CD4-positive, CD25-positive, alpha-beta regulatory T cell (primary cell): ENCODE measurements around the gene UGT1A8. TPM values are rescaled to one million over a fixed set of nuclear protein-coding genes. Genes with fewer than 3 reads are reported as not detected.

Source experiments
- ATAC-seq, 2 donors: fragments of 150-1000 bp; cut with Tn5 transposase; one replicate each; pipeline ENCODE4 v1.10.0; 2021; ENCODE audit warnings: low read depth in 2 of 2, moderate number of reproducible peaks in 2 of 2, moderate library complexity in 1 of 2
- DNase-seq, 3 donors: peaks; one replicate each; pipeline versions ENCODE4 v3.0.0 to v3.0.0-alpha.2; 2012 to 2022; ENCODE audit warnings: mixed read lengths in 1 of 3
- H3K27ac ChIP-seq: one replicate; pipeline ENCODE4 v1.7.0; 2013; ENCODE audit warnings: mild to moderate bottlenecking, low read length; ENCODE audit not compliant: insufficient read depth, poor library complexity, severe bottlenecking
- H3K27me3 ChIP-seq: one replicate; pipeline ENCODE4 v1.7.0; 2013; ENCODE audit warnings: low read length; ENCODE audit not compliant: control insufficient read depth, insufficient read depth
- H3K36me3 ChIP-seq: one replicate; pipeline ENCODE4 v1.7.0; 2013; ENCODE audit warnings: mild to moderate bottlenecking, low read length, moderate library complexity; ENCODE audit not compliant: control insufficient read depth, insufficient read depth
- H3K4me1 ChIP-seq: 2 replicates; pipeline ENCODE4 v1.7.0; 2013; ENCODE audit warnings: mild to moderate bottlenecking, low read length; ENCODE audit not compliant: insufficient read depth, control insufficient read depth, poor library complexity, severe bottlenecking
- H3K4me3 ChIP-seq: one replicate; pipeline ENCODE4 v1.7.0; 2013; ENCODE audit warnings: low read depth, mild to moderate bottlenecking, low read length, moderate library complexity
- H3K9me3 ChIP-seq, 2 experiments: 1 replicate in 1 of 2; 2 replicates in 1 of 2; pipeline ENCODE4 v1.7.0; 2013; ENCODE audit warnings: low read length in 2 of 2, mild to moderate bottlenecking in 1 of 2, moderate library complexity in 1 of 2; ENCODE audit not compliant: control insufficient read depth in 2 of 2
- H3K27ac Mint-ChIP-seq, 3 donors: one replicate each; pipeline ENCODE4 v1.8.0; 2020 to 2022; ENCODE audit warnings: mild to moderate bottlenecking in 3 of 3, mixed read lengths in 3 of 3, moderate library complexity in 2 of 3
- H3K27me3 Mint-ChIP-seq: one replicate; pipeline ENCODE4 v1.8.0; 2022; ENCODE audit warnings: mild to moderate bottlenecking, mixed read lengths
- H3K36me3 Mint-ChIP-seq: one replicate; pipeline ENCODE4 v1.8.0; 2020; ENCODE audit warnings: mixed read lengths
- H3K4me1 Mint-ChIP-seq, 4 donors: one replicate each; pipeline ENCODE4 v1.8.0; 2020 to 2022; ENCODE audit warnings: mixed read lengths in 4 of 4, mild to moderate bottlenecking in 1 of 4
- H3K4me3 Mint-ChIP-seq, 4 donors: one replicate each; pipeline ENCODE4 v1.8.0; 2020 to 2022; ENCODE audit warnings: mild to moderate bottlenecking in 4 of 4, mixed read lengths in 4 of 4, moderate library complexity in 3 of 4
- H3K9me3 Mint-ChIP-seq, 7 donors: one replicate each; pipeline ENCODE4 v1.8.0; 2020 to 2022; ENCODE audit warnings: mixed read lengths in 7 of 7, mild to moderate bottlenecking in 3 of 7, moderate library complexity in 2 of 7
- polyA plus RNA-seq, 4 donors: library from polyadenylated mRNA; unstranded; fragments of 300-500 nt; fragmentation: Illumina TruSeq; gene quantifications; one replicate each; pipeline ENCODE4 v1.2.3, GENCODE V29; 2021
- total RNA-seq: library from RNA; stranded (reverse); gene quantifications from one replicate; pipeline ENCODE4 v1.2.3, GENCODE V29; 2022

Gene UGT1A8
- total and polyA plus RNA-seq, 5 donors from 2014 or later = not detected

- DNase-seq = no peak
- Histone ChIP-seq H3K27ac (no peak overlapping the region), H3K4me1 (no peaks in the 10 kb centered on the region), H3K4me3 (no peak overlapping the region), H3K36me3 (no peaks in the 10 kb centered on the region), H3K27me3 (peaks cover 11% of the 10 kb centered on the region), H3K9me3 (no peaks in the 10 kb centered on the region)
- no peak overlapping the region for H3K27ac Mint-ChIP-seq
- H3K27me3 Mint-ChIP-seq = peaks cover 25% of the 10 kb centered on the region
- no peaks in the 10 kb centered on the region for H3K36me3 Mint-ChIP-seq
- no peaks in the 10 kb centered on the region for H3K4me1 Mint-ChIP-seq
- peaks cover 0 to 2% (median 2%) of the 10 kb centered on the region in 7 donors for H3K9me3 Mint-ChIP-seq
- no peak for ATAC-seq
- H3K4me3 Mint-ChIP-seq = no peak overlapping the region
These were observed 143.8 kb downstream of the UGT1A8 start for GRCh38 chr2:233761040-233761769.

- H3K4me3 ChIP-seq = no peak overlapping the region
- H3K4me1 ChIP-seq = no peaks in the 10 kb centered on the region
- no peak overlapping the region for H3K27ac Mint-ChIP-seq
- H3K36me3 ChIP-seq = no peaks in the 10 kb centered on the region
- H3K9me3 Mint-ChIP-seq = peaks cover 0 to 2% (median 2%) of the 10 kb centered on the region in 7 donors
- peaks cover 26% of the 10 kb centered on the region for H3K27me3 Mint-ChIP-seq
- H3K9me3 ChIP-seq = no peaks in the 10 kb centered on the region
- H3K36me3 Mint-ChIP-seq = no peaks in the 10 kb centered on the region
- no peaks in the 10 kb centered on the region for H3K4me1 Mint-ChIP-seq
- DNase-seq (no peak), ATAC-seq (no peak)
- no peak overlapping the region for H3K27ac ChIP-seq
- H3K27me3 ChIP-seq = peaks cover 11% of the 10 kb centered on the region
- no peak overlapping the region for H3K4me3 Mint-ChIP-seq
These were observed 146.8 kb downstream of the UGT1A8 start for GRCh38 chr2:233764264-233764663.

- ATAC-seq = no peak
- H3K27me3 Mint-ChIP-seq = peaks cover 26% of the 10 kb centered on the region
These were observed 147.3 kb downstream of the UGT1A8 start for GRCh38 chr2:233764761-233765160.

DNA sequence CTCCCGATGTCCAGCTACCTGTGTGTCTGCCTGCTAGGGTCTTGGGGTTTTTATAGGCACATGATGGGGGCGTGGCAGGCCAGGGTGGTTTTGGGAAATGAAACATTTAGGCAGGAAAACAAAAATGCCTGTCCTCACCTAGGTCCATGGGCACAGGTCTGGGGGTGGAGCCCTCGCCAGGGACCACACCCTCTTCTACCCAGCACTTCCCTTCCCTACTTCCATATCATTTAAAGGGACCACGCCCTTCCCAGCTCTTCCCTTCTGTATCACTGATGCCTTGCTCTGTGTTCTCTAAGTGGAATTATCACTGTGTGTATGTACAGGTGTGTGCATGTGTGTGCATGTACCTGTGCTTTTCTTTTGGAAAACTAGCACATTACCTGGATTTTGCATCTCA, 149.0 kb downstream of the UGT1A8 start:
- Histone ChIP-seq H3K9me3 (no peaks in the 10 kb centered on the region), H3K4me1 (no peaks in the 10 kb centered on the region), H3K4me3 (no peak overlapping the region), H3K36me3 (no peaks in the 10 kb centered on the region), H3K27me3 (peaks cover 13% of the 10 kb centered on the region), H3K27ac (no peak overlapping the region)
- Mint-ChIP-seq H3K27ac (no peak overlapping the region), H3K4me3 (no peak overlapping the region), H3K27me3 (peaks cover 31% of the 10 kb centered on the region), H3K36me3 (no peaks in the 10 kb centered on the region), H3K9me3 (peaks cover 0 to 4% (median 0%) of the 10 kb centered on the region in 7 donors), H3K4me1 (no peaks in the 10 kb centered on the region)
- no peak for ATAC-seq
- no peak for DNase-seq

More at GRCh38 chr2:233764761-233765160, 147.3 kb downstream of the UGT1A8 start:
- no peaks in the 10 kb centered on the region for H3K4me1 ChIP-seq
- peaks cover 13% of the 10 kb centered on the region for H3K27me3 ChIP-seq
- Mint-ChIP-seq H3K4me1 (no peaks in the 10 kb centered on the region), H3K4me3 (no peak overlapping the region), H3K36me3 (no peaks in the 10 kb centered on the region), H3K27ac (no peak overlapping the region), H3K9me3 (peaks cover 0 to 2% (median 2%) of the 10 kb centered on the region in 7 donors)
- no peak overlapping the region for H3K27ac ChIP-seq
- no peaks in the 10 kb centered on the region for H3K9me3 ChIP-seq
- DNase-seq = no peak
- H3K4me3 ChIP-seq = no peak overlapping the region
- no peaks in the 10 kb centered on the region for H3K36me3 ChIP-seq

GRCh38 chr2:233768076-233768475, 150.6 kb downstream of the UGT1A8 start:
- peaks cover 30% of the 10 kb centered on the region for H3K27me3 Mint-ChIP-seq
- no peak overlapping the region for H3K27ac Mint-ChIP-seq
- no peaks in the 10 kb centered on the region for H3K4me1 Mint-ChIP-seq

GRCh38 chr2:233769260-233769659, 151.8 kb downstream of the UGT1A8 start:
- no peaks in the 10 kb centered on the region for H3K4me1 Mint-ChIP-seq
- peaks cover 5% of the 10 kb centered on the region for H3K27me3 ChIP-seq
- DNase-seq (no peak), ATAC-seq (no peak)
- H3K4me3 ChIP-seq = no peak overlapping the region
- no peak overlapping the region for H3K27ac Mint-ChIP-seq
- no peaks in the 10 kb centered on the region for H3K36me3 ChIP-seq
- H3K27me3 Mint-ChIP-seq = peaks cover 20% of the 10 kb centered on the region
- no peaks in the 10 kb centered on the region for H3K36me3 Mint-ChIP-seq
- no peaks in the 10 kb centered on the region for H3K9me3 ChIP-seq
- H3K4me3 Mint-ChIP-seq = no peak overlapping the region
- H3K27ac ChIP-seq = no peak overlapping the region
- H3K4me1 ChIP-seq = no peaks in the 10 kb centered on the region
- peaks cover 0 to 5% (median 0%) of the 10 kb centered on the region in 7 donors for H3K9me3 Mint-ChIP-seq

More at GRCh38 chr2:233768076-233768475, 150.6 kb downstream of the UGT1A8 start:
- no peaks in the 10 kb centered on the region for H3K36me3 ChIP-seq
- H3K4me3 ChIP-seq = no peak overlapping the region
- ATAC-seq (no peak), DNase-seq (no peak)
- peaks cover 11% of the 10 kb centered on the region for H3K27me3 ChIP-seq
- H3K36me3 Mint-ChIP-seq = no peaks in the 10 kb centered on the region
- H3K4me1 ChIP-seq = no peaks in the 10 kb centered on the region
- H3K9me3 Mint-ChIP-seq = peaks cover 0 to 4% (median 0%) of the 10 kb centered on the region in 7 donors
- H3K27ac ChIP-seq = no peak overlapping the region
- no peaks in the 10 kb centered on the region for H3K9me3 ChIP-seq
- no peak overlapping the region for H3K4me3 Mint-ChIP-seq

- H3K4me3 Mint-ChIP-seq = no peak overlapping the region
- H3K9me3 ChIP-seq = peaks cover 0 to 10% of the 10 kb centered on the region in 2 experiments
- H3K9me3 Mint-ChIP-seq = peaks cover 0 to 12% (median 3%) of the 10 kb centered on the region in 7 donors
- no peak overlapping the region for H3K27ac Mint-ChIP-seq
- no peaks in the 10 kb centered on the region for H3K4me1 Mint-ChIP-seq
- no peak for DNase-seq
- H3K36me3 ChIP-seq = no peaks in the 10 kb centered on the region
- no peak overlapping the region for H3K27ac ChIP-seq
- H3K4me3 ChIP-seq = no peak overlapping the region
- H3K27me3 Mint-ChIP-seq = peaks cover 5% of the 10 kb centered on the region
- peaks cover 2% of the 10 kb centered on the region for H3K27me3 ChIP-seq
- no peak for ATAC-seq
- H3K36me3 Mint-ChIP-seq = no peaks in the 10 kb centered on the region
- H3K4me1 ChIP-seq = no peaks in the 10 kb centered on the region
These were observed 154.7 kb downstream of the UGT1A8 start for GRCh38 chr2:233772153-233772552.

- peaks cover 5% of the 10 kb centered on the region for H3K27me3 Mint-ChIP-seq
- ATAC-seq = no peak
- no peak overlapping the region for H3K4me3 Mint-ChIP-seq
- H3K27ac Mint-ChIP-seq = no peak overlapping the region
- Histone ChIP-seq H3K4me1 (no peaks in the 10 kb centered on the region), H3K4me3 (no peak overlapping the region), H3K36me3 (no peaks in the 10 kb centered on the region), H3K27ac (no peak overlapping the region), H3K9me3 (peaks cover 0 to 11% of the 10 kb centered on the region in 2 experiments), H3K27me3 (peaks cover 5% of the 10 kb centered on the region)
- no peaks in the 10 kb centered on the region for H3K36me3 Mint-ChIP-seq
- H3K4me1 Mint-ChIP-seq = no peaks in the 10 kb centered on the region
- no peak for DNase-seq
- H3K9me3 Mint-ChIP-seq = peaks cover 0 to 14% (median 3%) of the 10 kb centered on the region in 7 donors
These were observed 155.2 kb downstream of the UGT1A8 start for GRCh38 chr2:233772583-233772982.
